Uterus (tissue), 4 donors: ENCODE results near the gene NKX6-1. TPM values are rescaled to one million over a fixed set of nuclear protein-coding genes. Genes with fewer than 3 reads are reported as not detected.

Experiments
- DNase-seq, 2 donors: peaks; one replicate each; pipeline ENCODE4 v3.0.0-alpha.2; 2019 to 2020
- H3K27ac ChIP-seq, 2 donors: fragments of 200-600 bp; sonication (generic); 1 replicate in 1 of 2; 2 replicates in 1 of 2; pipeline ENCODE4 v1.5.1; 2016 to 2018
- H3K27me3 ChIP-seq, 2 donors: fragments of 200-600 bp; sonication (generic); one replicate each; pipeline ENCODE4 v1.5.1; 2018 to 2019; ENCODE audit warnings: control low read depth in 1 of 2
- H3K36me3 ChIP-seq, 2 donors: fragments of 200-600 bp; sonication (generic); one replicate each; pipeline ENCODE4 v1.5.1; 2019; ENCODE audit warnings: control low read depth in 1 of 2
- H3K4me1 ChIP-seq, 2 donors: fragments of 200-600 bp; sonication (generic); one replicate each; pipeline ENCODE4 v1.5.1; 2018 to 2019; ENCODE audit warnings: control low read depth in 1 of 2
- H3K4me3 ChIP-seq, 2 donors: fragments of 200-600 bp; sonication (generic); 1 replicate in 1 of 2; 2 replicates in 1 of 2; pipeline ENCODE4 v1.5.1; 2018 to 2019; ENCODE audit warnings: mild to moderate bottlenecking in 1 of 2
- H3K9me3 ChIP-seq, 2 donors: fragments of 200-600 bp; sonication (generic); one replicate each; pipeline ENCODE4 v1.5.1; 2019; ENCODE audit warnings: control low read depth in 1 of 2
- POLR2A ChIP-seq, 2 donors: fragments of 450-650 bp; IDR thresholded peaks; one replicate each; pipeline ENCODE4 v1.6.1; 2016; ENCODE audit warnings: antibody characterized with exemption in 2 of 2, mild to moderate bottlenecking in 1 of 2, moderate library complexity in 1 of 2
- intact Hi-C: fragments of 100-400 bp; cut with DNase I; formaldehyde crosslinking; loops from one replicate; pipeline ENCODE4 v1.15.1; 2023; ENCODE audit warnings: low total_unique reads
- total RNA-seq, 4 donors: library from RNA; depleted of rRNA in 3 of 4; stranded (reverse); fragments of >200 nt in 3 of 4; gene quantifications; one replicate each; pipeline versions ENCODE4 v1.1.0 to v1.2.4, GENCODE V29; 2014 to 2023
- TF ChIP-seq, protein P1 (sequence below), 4 experiments: fragments of 200-600 bp in 2 of 4; fragments of 450-650 bp in 2 of 4; sonication (generic) in 2 of 4; IDR thresholded peaks; one replicate each; pipeline ENCODE4 v1.5.1; 2016 to 2019; ENCODE audit warnings: antibody characterized with exemption in 4 of 4, mild to moderate bottlenecking in 2 of 4, moderate library complexity in 1 of 4
- donor health status: DM: yes; HTN: yes; CAD: no.

The NKX6-1 gene
- total RNA-seq, 4 donors from 2014 or later = not detected

GRCh38 chr4:84490663-84491062 is 8.4 kb downstream of the NKX6-1 start:
- Histone ChIP-seq H3K9me3 (no peaks in the 10 kb centered on the region), H3K4me3 (no peak overlapping the region), H3K27ac (no peak overlapping the region), H3K27me3 (peaks cover 25 to 77% of the 10 kb centered on the region in 2 donors), H3K4me1 (peaks cover 0 to 7% of the 10 kb centered on the region in 2 donors), H3K36me3 (no peaks in the 10 kb centered on the region)
- TF ChIP-seq, protein P1, sequence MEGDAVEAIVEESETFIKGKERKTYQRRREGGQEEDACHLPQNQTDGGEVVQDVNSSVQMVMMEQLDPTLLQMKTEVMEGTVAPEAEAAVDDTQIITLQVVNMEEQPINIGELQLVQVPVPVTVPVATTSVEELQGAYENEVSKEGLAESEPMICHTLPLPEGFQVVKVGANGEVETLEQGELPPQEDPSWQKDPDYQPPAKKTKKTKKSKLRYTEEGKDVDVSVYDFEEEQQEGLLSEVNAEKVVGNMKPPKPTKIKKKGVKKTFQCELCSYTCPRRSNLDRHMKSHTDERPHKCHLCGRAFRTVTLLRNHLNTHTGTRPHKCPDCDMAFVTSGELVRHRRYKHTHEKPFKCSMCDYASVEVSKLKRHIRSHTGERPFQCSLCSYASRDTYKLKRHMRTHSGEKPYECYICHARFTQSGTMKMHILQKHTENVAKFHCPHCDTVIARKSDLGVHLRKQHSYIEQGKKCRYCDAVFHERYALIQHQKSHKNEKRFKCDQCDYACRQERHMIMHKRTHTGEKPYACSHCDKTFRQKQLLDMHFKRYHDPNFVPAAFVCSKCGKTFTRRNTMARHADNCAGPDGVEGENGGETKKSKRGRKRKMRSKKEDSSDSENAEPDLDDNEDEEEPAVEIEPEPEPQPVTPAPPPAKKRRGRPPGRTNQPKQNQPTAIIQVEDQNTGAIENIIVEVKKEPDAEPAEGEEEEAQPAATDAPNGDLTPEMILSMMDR (IDR thresholded peaks at IDR 0.05) = no peak
- TF ChIP-seq POLR2A (IDR thresholded peaks at IDR 0.05) = no peak
- DNase-seq = no peak
- intact Hi-C loops = no loop called here

- Histone ChIP-seq H3K4me3 (no peak overlapping the region), H3K36me3 (no peaks in the 10 kb centered on the region), H3K27me3 (peaks cover 5 to 68% of the 10 kb centered on the region in 2 donors), H3K4me1 (peaks cover 0 to 9% of the 10 kb centered on the region in 2 donors), H3K27ac (no peak overlapping the region), H3K9me3 (no peaks in the 10 kb centered on the region)
- TF ChIP-seq, protein P1 (IDR thresholded peaks at IDR 0.05) = no peak
- no peak for TF ChIP-seq POLR2A (IDR thresholded peaks at IDR 0.05)
- DNase-seq = no peak
- intact Hi-C loops = no loop called here
Observed at GRCh38 chr4:84484236-84484635, 14.9 kb downstream of the NKX6-1 start.

GRCh38 chr4:84483688-84484087 is 15.4 kb downstream of the NKX6-1 start:
- H3K4me3 ChIP-seq = no peak overlapping the region
- intact Hi-C loops = no loop called here
- no peaks in the 10 kb centered on the region for H3K36me3 ChIP-seq
- no peak overlapping the region for H3K27ac ChIP-seq
- H3K9me3 ChIP-seq = no peaks in the 10 kb centered on the region
- TF ChIP-seq, protein P1 (IDR thresholded peaks at IDR 0.05) = no peak
- no peak for DNase-seq
- peaks cover 0 to 9% of the 10 kb centered on the region in 2 donors for H3K4me1 ChIP-seq
- H3K27me3 ChIP-seq = peaks cover 5 to 64% of the 10 kb centered on the region in 2 donors

DNA sequence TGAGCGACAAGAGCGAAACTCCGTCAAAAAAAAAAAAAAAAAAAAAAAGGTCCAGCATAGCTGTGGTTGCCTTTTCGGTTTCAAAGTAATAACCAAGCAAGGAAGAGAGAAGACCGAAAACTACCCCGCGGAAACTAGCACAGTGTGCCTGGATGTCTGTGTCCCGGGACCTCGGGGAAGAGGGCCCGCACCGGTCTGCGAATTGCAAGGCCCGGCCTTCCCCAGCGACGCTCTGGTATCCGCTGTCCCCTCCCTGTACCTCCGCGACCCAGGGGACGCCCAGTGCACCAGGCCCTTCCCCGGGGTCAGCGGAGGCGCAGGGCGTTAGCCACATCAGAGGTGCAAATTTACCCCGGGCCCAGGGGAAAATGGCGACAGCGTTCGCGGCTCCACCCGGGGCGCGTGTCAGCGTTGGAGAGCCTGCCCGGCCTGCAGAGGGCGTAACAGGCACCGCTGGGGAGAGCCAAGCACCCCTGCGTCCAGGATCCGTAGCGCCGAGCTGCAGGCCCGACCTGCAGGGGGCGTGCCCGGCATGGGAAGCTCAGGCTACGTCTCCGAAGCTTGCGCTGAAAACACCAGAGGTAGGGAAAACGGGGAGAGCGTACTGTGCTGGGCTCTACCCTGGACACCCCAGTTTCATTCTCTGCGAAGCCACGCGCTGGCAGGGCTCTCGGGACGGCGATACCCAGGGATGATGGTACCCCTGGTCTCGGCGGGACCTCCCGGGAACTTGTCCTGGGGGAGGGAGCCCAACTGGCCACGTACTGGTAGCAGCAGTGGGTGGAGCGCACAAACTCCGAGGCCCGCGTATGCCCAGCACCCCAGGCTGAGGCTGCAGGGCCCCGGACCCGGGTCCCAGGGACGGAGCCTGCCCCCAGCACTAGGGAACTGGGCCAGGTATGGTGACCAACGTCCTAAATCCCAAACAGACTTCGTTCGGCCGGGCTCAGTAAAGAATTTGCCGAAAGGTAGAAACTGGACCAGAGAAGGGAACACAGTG is 16.2 kb downstream of the NKX6-1 start:
- no peak overlapping the region for H3K4me3 ChIP-seq
- no peak for DNase-seq
- H3K27ac ChIP-seq = no peak overlapping the region
- intact Hi-C loops = no loop called here
- no peaks in the 10 kb centered on the region for H3K9me3 ChIP-seq
- peaks cover 0 to 9% of the 10 kb centered on the region in 2 donors for H3K4me1 ChIP-seq
- no peaks in the 10 kb centered on the region for H3K36me3 ChIP-seq
- peaks cover 5 to 57% of the 10 kb centered on the region in 2 donors for H3K27me3 ChIP-seq
- no peak for TF ChIP-seq POLR2A (IDR thresholded peaks at IDR 0.05)
- TF ChIP-seq, protein P1 (IDR thresholded peaks at IDR 0.05) = no peak

DNA sequence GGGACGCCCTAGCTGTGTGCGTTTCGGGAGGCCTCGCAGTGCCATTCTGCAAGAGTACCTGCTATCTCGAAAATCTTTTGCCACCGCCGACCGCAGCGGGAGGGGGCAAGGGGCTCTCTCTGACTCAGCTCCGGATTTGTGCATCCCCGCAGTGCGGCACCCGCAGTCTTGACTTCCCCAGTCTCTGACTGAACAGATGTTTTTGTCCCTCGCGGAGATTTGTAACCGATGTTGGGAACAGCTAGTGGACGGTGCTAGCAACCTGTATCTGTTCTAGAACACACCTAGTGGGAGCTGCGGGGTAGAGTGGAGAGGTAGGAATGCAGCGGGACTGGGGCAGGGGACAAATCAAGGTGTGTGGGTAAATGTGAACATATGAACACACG is 17.2 kb downstream of the NKX6-1 start:
- H3K27me3 ChIP-seq = peaks cover 5 to 58% of the 10 kb centered on the region in 2 donors
- peaks cover 0 to 9% of the 10 kb centered on the region in 2 donors for H3K4me1 ChIP-seq
- intact Hi-C loops = no loop called here
- no peaks in the 10 kb centered on the region for H3K36me3 ChIP-seq
- no peak for TF ChIP-seq POLR2A (IDR thresholded peaks at IDR 0.05)
- TF ChIP-seq, protein P1 (IDR thresholded peaks at IDR 0.05) = no peak
- no peaks in the 10 kb centered on the region for H3K9me3 ChIP-seq
- no peak for DNase-seq
- no peak overlapping the region for H3K4me3 ChIP-seq
- H3K27ac ChIP-seq = no peak overlapping the region
